Mesenchymal stem cell (in vitro differentiated cells and primary cell): ENCODE measurements around the gene RECK.
"Not testable (repeated sequence)": the region's sequence is repeated elsewhere in the genome, so short reads cannot be mapped to it uniquely, and the experiment has no call there.

Experiments
- DNase-seq: peaks from one replicate; pipeline ENCODE4 v3.0.0-alpha.2; 2013
- H2AFZ ChIP-seq: one replicate; pipeline ENCODE4 v1.6.1; 2013; ENCODE audit warnings: low read depth, mild to moderate bottlenecking, control low read depth, inconsistent platforms, low read length, moderate library complexity
- H2AK5ac ChIP-seq: 2 replicates; pipeline ENCODE4 v1.6.1; 2013; ENCODE audit warnings: low read length, moderate library complexity, mild to moderate bottlenecking, inconsistent platforms; ENCODE audit not compliant: severe bottlenecking
- H2BK120ac ChIP-seq: one replicate; pipeline ENCODE4 v1.6.1; 2013; ENCODE audit warnings: low read depth, mild to moderate bottlenecking, inconsistent platforms, low read length, moderate library complexity
- H2BK12ac ChIP-seq, 2 experiments: one replicate each; pipeline ENCODE4 v1.6.1; 2013; ENCODE audit warnings: inconsistent platforms in 2 of 2, low read length in 2 of 2, mild to moderate bottlenecking in 2 of 2, moderate library complexity in 2 of 2, control low read depth in 1 of 2
- H2BK15ac ChIP-seq: one replicate; pipeline ENCODE4 v1.6.1; 2013; ENCODE audit warnings: mild to moderate bottlenecking, low read depth, inconsistent platforms; ENCODE audit not compliant: poor library complexity, severe bottlenecking
- H2BK5ac ChIP-seq: 2 replicates; pipeline ENCODE4 v1.6.1; 2013; ENCODE audit warnings: low read depth, mild to moderate bottlenecking, low read length, control low read depth, inconsistent platforms; ENCODE audit not compliant: poor library complexity, severe bottlenecking
- H3K14ac ChIP-seq, 2 experiments: one replicate each; pipeline ENCODE4 v1.6.1; 2013; ENCODE audit warnings: inconsistent platforms in 2 of 2, low read length in 2 of 2, control low read depth in 1 of 2, mild to moderate bottlenecking in 1 of 2, moderate library complexity in 1 of 2
- H3K18ac ChIP-seq, 2 experiments: one replicate each; pipeline ENCODE4 v1.6.1; 2013; ENCODE audit warnings: inconsistent platforms in 2 of 2, low read length in 2 of 2, control low read depth in 1 of 2, low read depth in 1 of 2, mild to moderate bottlenecking in 1 of 2
- H3K23ac ChIP-seq, 2 experiments: one replicate each; pipeline ENCODE4 v1.6.1; 2013; ENCODE audit warnings: inconsistent platforms in 2 of 2, low read length in 2 of 2, mild to moderate bottlenecking in 2 of 2, moderate library complexity in 2 of 2, control low read depth in 1 of 2
- H3K27ac ChIP-seq: 2 replicates; pipeline ENCODE4 v1.5.1; 2013; ENCODE audit warnings: mild to moderate bottlenecking, moderate library complexity, low read length, control low read depth, inconsistent platforms; ENCODE audit not compliant: poor library complexity, severe bottlenecking
- H3K27me3 ChIP-seq, 2 experiments: 2 replicates each; pipeline versions ENCODE4 v1.6.1 to v1.7.0; 2013; ENCODE audit warnings: low read length in 2 of 2, mild to moderate bottlenecking in 2 of 2, moderate library complexity in 2 of 2, control low read depth in 1 of 2, inconsistent platforms in 1 of 2; ENCODE audit not compliant: control insufficient read depth in 1 of 2, insufficient read depth in 1 of 2
- H3K36me3 ChIP-seq, 2 experiments: 2 replicates each; pipeline versions ENCODE4 v1.6.1 to v1.7.0; 2013; ENCODE audit warnings: low read length in 2 of 2, control low read depth in 1 of 2, inconsistent platforms in 1 of 2, low read depth in 1 of 2, mild to moderate bottlenecking in 1 of 2; ENCODE audit not compliant: insufficient read depth in 2 of 2, control insufficient read depth in 1 of 2
- H3K4ac ChIP-seq, 2 experiments: one replicate each; pipeline ENCODE4 v1.6.1; 2013; ENCODE audit warnings: inconsistent platforms in 2 of 2, low read length in 2 of 2, mild to moderate bottlenecking in 2 of 2, moderate library complexity in 2 of 2, control low read depth in 1 of 2, low read depth in 1 of 2
- H3K4me1 ChIP-seq: 2 replicates; pipeline ENCODE4 v1.6.1; 2013; ENCODE audit warnings: low read depth, low read length, control low read depth; ENCODE audit not compliant: control insufficient read depth, insufficient read depth
- H3K4me2 ChIP-seq: 2 replicates; pipeline ENCODE4 v1.6.1; 2013; ENCODE audit warnings: low read length, mild to moderate bottlenecking, inconsistent platforms; ENCODE audit not compliant: poor library complexity, severe bottlenecking
- H3K4me3 ChIP-seq, 2 experiments: 2 replicates each; pipeline versions ENCODE4 v1.5.1 to v1.7.0; 2013; ENCODE audit warnings: low read length in 2 of 2, mild to moderate bottlenecking in 2 of 2, control low read depth in 1 of 2, low read depth in 1 of 2; ENCODE audit not compliant: insufficient read depth in 1 of 2
- H3K79me1 ChIP-seq: replicated peaks from 2 replicates; pipeline ENCODE4 v1.6.1; 2013; ENCODE audit warnings: mild to moderate bottlenecking, control low read depth, low read length, inconsistent platforms; ENCODE audit not compliant: poor library complexity, severe bottlenecking
- H3K9ac ChIP-seq: 2 replicates; pipeline ENCODE4 v1.7.0; 2013; ENCODE audit warnings: mild to moderate bottlenecking, low read length, moderate library complexity
- H3K9me3 ChIP-seq: 2 replicates; pipeline ENCODE4 v1.7.0; 2013; ENCODE audit warnings: mild to moderate bottlenecking, low read length; ENCODE audit not compliant: control insufficient read depth
- H4K8ac ChIP-seq: one replicate; pipeline ENCODE4 v1.6.1; 2013; ENCODE audit warnings: inconsistent platforms, mild to moderate bottlenecking, low read length, moderate library complexity
- H4K91ac ChIP-seq: one replicate; pipeline ENCODE4 v1.6.1; 2013; ENCODE audit warnings: mild to moderate bottlenecking, low read length, inconsistent platforms
- WGBS: methylation state at CpG from one replicate; pipeline ENCODE4 v1.1.7; 2013; ENCODE audit warnings: mixed read lengths; 5-methylcytosine and 5-hydroxymethylcytosine counted together

RECK gene

GRCh38 chr9:36128349-36128748 lies 91.6 kb downstream of the RECK start:
- H3K18ac ChIP-seq, result no peak overlapping the region
- no peak overlapping the region for H2AK5ac ChIP-seq
- no peak overlapping the region for H2BK5ac ChIP-seq
- no peak overlapping the region for H2BK120ac ChIP-seq
- H3K27ac ChIP-seq, result no peak overlapping the region
- no peak overlapping the region for H3K9ac ChIP-seq
- H4K8ac ChIP-seq, result no peak overlapping the region
- no peak for DNase-seq
- no peaks in the 10 kb centered on the region for H3K79me1 ChIP-seq
- no peak overlapping the region for H3K4ac ChIP-seq
- H3K23ac ChIP-seq, result no peak overlapping the region
- no peak overlapping the region for H3K4me2 ChIP-seq
- no peak overlapping the region for H2AFZ ChIP-seq
- no peaks in the 10 kb centered on the region for H3K9me3 ChIP-seq
- peaks cover 0 to 24% of the 10 kb centered on the region in 2 experiments for H3K36me3 ChIP-seq
- 90% methylated on average over 7 of the region's 8 CpGs for WGBS
- no peaks in the 10 kb centered on the region for H3K27me3 ChIP-seq
- no peak overlapping the region for H2BK15ac ChIP-seq
- H3K14ac ChIP-seq, result no peak overlapping the region
- H3K4me3 ChIP-seq, result no peak overlapping the region
- no peak overlapping the region for H4K91ac ChIP-seq
- H2BK12ac ChIP-seq, result no peak overlapping the region
- no peaks in the 10 kb centered on the region for H3K4me1 ChIP-seq

GRCh38 chr9:36129139-36129538 lies 92.4 kb downstream of the RECK start:
- WGBS, result 92% methylated on average over 12 of the region's 12 CpGs
- Histone ChIP-seq H2AFZ (no peak overlapping the region), H3K27ac (no peak overlapping the region), H3K79me1 (no peaks in the 10 kb centered on the region), H2BK5ac (no peak overlapping the region), H3K9me3 (no peaks in the 10 kb centered on the region), H3K4me2 (no peak overlapping the region), H3K36me3 (peaks cover 0 to 16% of the 10 kb centered on the region in 2 experiments), H3K14ac (no peak overlapping the region), H3K23ac (no peak overlapping the region), H3K9ac (no peak overlapping the region), H3K27me3 (no peaks in the 10 kb centered on the region), H4K8ac (no peak overlapping the region), H2AK5ac (no peak overlapping the region), H3K4ac (no peak overlapping the region), H2BK15ac (no peak overlapping the region), H3K18ac (no peak overlapping the region), H4K91ac (no peak overlapping the region), H2BK12ac (no peak overlapping the region), H2BK120ac (no peak overlapping the region), H3K4me3 (no peak overlapping the region), H3K4me1 (no peaks in the 10 kb centered on the region)
- DNase-seq, result no peak

GRCh38 chr9:36131666-36132065 lies 95.0 kb downstream of the RECK start:
- H2AK5ac ChIP-seq, H3K4ac ChIP-seq: not testable (repeated sequence)
- 97% methylated on average over 7 of the region's 7 CpGs for WGBS

GRCh38 chr9:36132086-36132485 lies 95.4 kb downstream of the RECK start:
- Histone ChIP-seq H2BK15ac (no peak overlapping the region), H3K23ac (no peak overlapping the region), H3K9me3 (no peaks in the 10 kb centered on the region), H3K4me1 (peaks cover 12% of the 10 kb centered on the region), H3K9ac (peak overlapping the region; percentile 59), H3K27ac (no peak overlapping the region), H3K36me3 (no peaks in the 10 kb centered on the region), H3K4ac (no peak overlapping the region), H3K27me3 (peaks cover 0 to 5% of the 10 kb centered on the region in 2 experiments), H2BK5ac (no peak overlapping the region), H2AFZ (no peak overlapping the region), H3K4me3 (no peak overlapping the region), H3K14ac (no peak overlapping the region), H2BK12ac (no peak overlapping the region), H2AK5ac (no peak overlapping the region), H3K18ac (no peak overlapping the region), H2BK120ac (no peak overlapping the region), H3K4me2 (no peak overlapping the region), H4K91ac (no peak overlapping the region), H3K79me1 (no peaks in the 10 kb centered on the region), H4K8ac (no peak overlapping the region)
- WGBS, result 51% methylated on average over 3 of the region's 3 CpGs
- no peak for DNase-seq

More at GRCh38 chr9:36131666-36132065, 95.0 kb downstream of the RECK start:
- not testable (repeated sequence) for H4K8ac ChIP-seq, H4K91ac ChIP-seq, H3K9me3 ChIP-seq, H2AFZ ChIP-seq, DNase-seq, H3K79me1 ChIP-seq, H2BK5ac ChIP-seq, H3K27ac ChIP-seq, H3K36me3 ChIP-seq, H2BK15ac ChIP-seq, H3K4me1 ChIP-seq, H3K18ac ChIP-seq, H3K23ac ChIP-seq, H3K4me3 ChIP-seq, H3K4me2 ChIP-seq, H2BK12ac ChIP-seq, H3K14ac ChIP-seq, H3K27me3 ChIP-seq, H2BK120ac ChIP-seq
- peak overlapping the region; percentile 59 for H3K9ac ChIP-seq
